NB4 (cell line): ENCODE measurements around the gene CDH8.

ENCODE experiments used
- DNase-seq: peaks from one replicate; pipeline ENCODE4 v3.0.0; 2010; ENCODE audit warnings: low read depth
- H3K4me3 ChIP-seq: one replicate; pipeline ENCODE4 v1.5.1; 2011; ENCODE audit warnings: mild to moderate bottlenecking, low read depth, low read length, moderate library complexity
- MYC ChIP-seq: IDR thresholded peaks from 2 replicates; pipeline ENCODE4 v1.6.1; 2011; ENCODE audit warnings: low read depth, low read length
- POLR2A ChIP-seq: IDR thresholded peaks from 2 replicates; pipeline ENCODE4 v1.6.1; 2011; ENCODE audit warnings: mild to moderate bottlenecking; ENCODE audit not compliant: insufficient read length; ENCODE audit errors: extremely low read depth
- TF ChIP-seq, protein P1 (sequence below): IDR thresholded peaks from one replicate; pipeline ENCODE4 v1.5.1; 2012; ENCODE audit warnings: low read depth, low read length
- TF ChIP-seq, protein P2 (sequence below): IDR thresholded peaks from 2 replicates; pipeline ENCODE4 v1.6.1; 2011; ENCODE audit warnings: low read depth, low read length

The CDH8 gene

DNA sequence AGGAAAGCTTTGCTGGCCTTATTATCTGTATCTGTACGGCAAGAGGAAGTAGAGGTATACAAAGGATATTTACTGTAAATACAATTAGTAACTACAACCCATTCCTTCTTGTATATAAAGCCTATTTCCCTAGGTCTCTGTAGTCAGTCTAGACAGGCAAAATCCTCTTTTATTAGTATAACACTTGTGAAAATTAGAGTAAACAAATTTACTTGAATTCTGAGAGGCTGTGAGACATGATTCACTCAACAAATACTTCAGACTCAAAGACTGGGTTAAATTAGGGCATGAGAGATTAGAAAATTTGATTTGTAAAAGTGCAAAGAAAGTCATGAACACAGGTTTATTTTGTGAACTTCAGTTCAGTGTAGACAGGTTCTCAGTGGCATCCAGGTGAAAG lies 30.9 kb upstream of the CDH8 start:
- TF ChIP-seq, protein P1, sequence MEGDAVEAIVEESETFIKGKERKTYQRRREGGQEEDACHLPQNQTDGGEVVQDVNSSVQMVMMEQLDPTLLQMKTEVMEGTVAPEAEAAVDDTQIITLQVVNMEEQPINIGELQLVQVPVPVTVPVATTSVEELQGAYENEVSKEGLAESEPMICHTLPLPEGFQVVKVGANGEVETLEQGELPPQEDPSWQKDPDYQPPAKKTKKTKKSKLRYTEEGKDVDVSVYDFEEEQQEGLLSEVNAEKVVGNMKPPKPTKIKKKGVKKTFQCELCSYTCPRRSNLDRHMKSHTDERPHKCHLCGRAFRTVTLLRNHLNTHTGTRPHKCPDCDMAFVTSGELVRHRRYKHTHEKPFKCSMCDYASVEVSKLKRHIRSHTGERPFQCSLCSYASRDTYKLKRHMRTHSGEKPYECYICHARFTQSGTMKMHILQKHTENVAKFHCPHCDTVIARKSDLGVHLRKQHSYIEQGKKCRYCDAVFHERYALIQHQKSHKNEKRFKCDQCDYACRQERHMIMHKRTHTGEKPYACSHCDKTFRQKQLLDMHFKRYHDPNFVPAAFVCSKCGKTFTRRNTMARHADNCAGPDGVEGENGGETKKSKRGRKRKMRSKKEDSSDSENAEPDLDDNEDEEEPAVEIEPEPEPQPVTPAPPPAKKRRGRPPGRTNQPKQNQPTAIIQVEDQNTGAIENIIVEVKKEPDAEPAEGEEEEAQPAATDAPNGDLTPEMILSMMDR = no peak
- TF ChIP-seq POLR2A = no peak
- TF ChIP-seq MYC = no peak
- TF ChIP-seq, protein P2, sequence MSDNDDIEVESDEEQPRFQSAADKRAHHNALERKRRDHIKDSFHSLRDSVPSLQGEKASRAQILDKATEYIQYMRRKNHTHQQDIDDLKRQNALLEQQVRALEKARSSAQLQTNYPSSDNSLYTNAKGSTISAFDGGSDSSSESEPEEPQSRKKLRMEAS = no peak
- H3K4me3 ChIP-seq = no peak overlapping the region
- DNase-seq = no peak

DNA sequence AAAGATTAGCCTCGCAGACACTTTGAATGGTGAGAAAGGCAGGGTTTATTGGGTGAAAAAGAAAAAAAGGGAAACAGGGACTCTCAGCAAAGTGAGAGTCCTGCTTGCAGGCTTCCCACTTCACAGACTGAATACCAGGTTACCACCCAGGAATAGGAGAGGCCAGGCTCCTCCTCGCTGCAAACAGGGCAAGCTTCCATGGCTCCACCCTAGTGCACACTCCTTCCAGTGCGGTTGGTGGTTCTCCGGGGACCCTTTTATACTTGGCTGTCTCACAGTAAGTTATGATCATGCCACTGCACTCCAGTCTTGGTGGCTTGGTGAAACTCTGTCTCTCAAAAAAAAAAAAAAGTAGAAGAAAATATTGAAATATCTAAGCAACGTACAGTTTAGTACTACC lies 30.5 kb upstream of the CDH8 start:
- no peak overlapping the region for H3K4me3 ChIP-seq
- TF ChIP-seq, protein P1 = no peak
- TF ChIP-seq MYC (no peak), POLR2A (no peak)
- TF ChIP-seq, protein P2 = no peak
- DNase-seq = no peak

DNA sequence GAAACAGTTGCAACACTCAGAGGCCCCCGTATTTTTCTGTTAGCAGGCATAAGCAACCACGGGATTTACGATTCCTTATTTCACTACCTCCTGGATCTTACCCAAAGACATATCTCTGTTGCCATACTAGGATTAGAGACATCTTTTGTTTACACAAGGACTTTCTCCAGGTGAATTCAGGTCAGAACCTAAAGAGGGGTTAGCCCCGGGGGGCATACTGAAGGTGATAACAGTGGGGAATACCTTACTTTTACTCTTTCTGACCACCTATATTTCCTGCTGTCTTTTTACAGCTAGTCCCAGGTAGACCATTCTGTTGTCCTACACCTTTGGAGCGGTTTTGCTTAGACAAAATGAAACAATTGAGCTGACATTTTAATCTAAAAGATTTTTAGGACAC lies 27.9 kb upstream of the CDH8 start:
- DNase-seq = no peak
- TF ChIP-seq, protein P2 = no peak
- TF ChIP-seq POLR2A (no peak), MYC (no peak)
- TF ChIP-seq, protein P1 = no peak
- no peak overlapping the region for H3K4me3 ChIP-seq

DNA sequence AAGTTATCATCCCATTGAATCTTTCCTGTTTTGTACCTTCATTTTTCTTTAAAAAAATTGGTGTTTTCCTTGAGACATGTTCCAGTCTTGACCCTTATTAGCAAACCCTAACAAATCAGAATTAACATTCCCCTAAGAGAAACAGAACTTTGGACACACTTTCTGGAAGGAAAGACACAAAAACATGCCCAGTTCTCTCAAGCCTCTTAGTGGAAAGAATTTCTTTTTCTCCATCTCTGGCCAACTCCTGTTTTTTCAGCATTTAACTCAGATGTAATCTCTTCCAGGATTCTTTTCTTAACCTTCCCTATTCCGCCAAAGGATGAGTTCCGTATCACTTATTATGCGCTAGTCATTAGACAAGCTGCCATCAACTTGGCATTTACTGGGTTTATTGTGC lies 23.9 kb upstream of the CDH8 start:
- no peak for TF ChIP-seq MYC
- no peak for TF ChIP-seq POLR2A
- TF ChIP-seq, protein P1 = no peak
- TF ChIP-seq, protein P2 = no peak
- H3K4me3 ChIP-seq = no peak overlapping the region
- DNase-seq = no peak

DNA sequence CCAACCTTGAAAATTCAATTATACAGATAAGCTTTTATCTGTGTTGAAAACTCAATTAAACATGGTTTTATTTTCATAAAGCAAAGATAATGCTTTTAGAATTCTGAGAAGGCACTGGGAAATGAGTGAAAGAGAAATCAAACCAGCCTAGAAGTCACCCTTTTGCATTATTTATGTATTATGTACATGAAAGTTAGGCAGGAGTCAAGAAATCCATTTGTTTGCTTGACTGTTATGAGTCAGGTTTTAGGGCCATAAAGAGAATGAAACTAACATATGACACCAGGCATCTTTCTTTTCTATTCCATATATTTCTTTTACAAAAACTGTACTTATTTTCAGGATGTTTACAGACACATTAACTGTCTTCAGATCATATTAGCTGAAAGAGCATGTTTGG lies 23.3 kb upstream of the CDH8 start:
- no peak for DNase-seq
- no peak for TF ChIP-seq MYC
- TF ChIP-seq, protein P1 = no peak
- TF ChIP-seq, protein P2 = no peak
- TF ChIP-seq POLR2A = no peak
- H3K4me3 ChIP-seq = no peak overlapping the region

DNA sequence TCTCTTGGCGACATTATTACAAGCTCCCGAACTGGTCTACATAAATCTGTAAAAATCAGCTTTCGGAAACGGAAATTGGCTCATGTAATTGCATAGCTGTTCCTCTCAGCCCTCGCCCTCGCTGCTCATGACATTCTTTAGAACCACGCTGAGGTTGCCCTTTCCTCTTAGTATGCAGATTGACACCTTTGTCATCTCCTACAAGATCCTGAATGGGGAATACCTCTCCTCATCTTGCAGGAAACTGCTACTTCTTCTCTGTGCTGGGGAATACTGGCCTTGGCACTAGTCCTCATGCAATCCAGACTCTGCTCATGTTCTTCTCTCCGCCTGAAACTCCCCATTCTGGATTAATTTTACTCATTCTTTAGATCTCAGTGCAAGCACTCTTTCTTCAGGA lies 22.2 kb upstream of the CDH8 start:
- DNase-seq = no peak
- TF ChIP-seq MYC (no peak), POLR2A (no peak)
- TF ChIP-seq, protein P2 = no peak
- TF ChIP-seq, protein P1 = no peak
- H3K4me3 ChIP-seq = no peak overlapping the region
